GM21360 (cell line): ENCODE data around the gene ARHGEF37.
A peak's percentile ranks its signal among the peaks of the same experiment; 100 is the strongest.
"Not testable (repeated sequence)": the region's sequence is repeated elsewhere in the genome, so short reads cannot be mapped to it uniquely, and the experiment has no call there.

Experiments used
- ATAC-seq: cut with Tn5 transposase; IDR thresholded peaks from one replicate; pipeline ENCODE4 v1.9.1; 2021; ENCODE audit warnings: mild to moderate bottlenecking, moderate library complexity; ENCODE audit not compliant: unreplicated experiment

The ARHGEF37 gene

GRCh38 chr5:149563466-149563865 is 17.8 kb upstream of the ARHGEF37 start:
- no peak for ATAC-seq

GRCh38 chr5:149564542-149565140 is 16.7 kb upstream of the ARHGEF37 start:
- peak; percentile 85 for ATAC-seq

GRCh38 chr5:149567226-149567625 is 14.1 kb upstream of the ARHGEF37 start:
- no peak for ATAC-seq

- ATAC-seq, result no peak
Measured at GRCh38 chr5:149572170-149572569, 9.1 kb upstream of the ARHGEF37 start.

GRCh38 chr5:149572576-149573231 is 8.6 kb upstream of the ARHGEF37 start:
- ATAC-seq, result no peak

GRCh38 chr5:149575131-149575530 is 6.2 kb upstream of the ARHGEF37 start:
- no peak for ATAC-seq

GRCh38 chr5:149576021-149576420 is 5.3 kb upstream of the ARHGEF37 start:
- no peak for ATAC-seq

- no peak for ATAC-seq
Measured at GRCh38 chr5:149578896-149579295, 2.4 kb upstream of the ARHGEF37 start.

GRCh38 chr5:149580808-149581191 is 498 bp upstream of the ARHGEF37 start:
- peak; percentile 12 for ATAC-seq

- no peak for ATAC-seq
Measured at GRCh38 chr5:149581931-149582768, 852 bp downstream of the ARHGEF37 start.

GRCh38 chr5:149583394-149583793 is 2.1 kb downstream of the ARHGEF37 start:
- no peak for ATAC-seq

- ATAC-seq, result no peak
Measured at GRCh38 chr5:149584121-149584520, 2.8 kb downstream of the ARHGEF37 start.

GRCh38 chr5:149585910-149586309 is 4.6 kb downstream of the ARHGEF37 start:
- ATAC-seq, result no peak

- ATAC-seq, result no peak
Measured at GRCh38 chr5:149586708-149587318, 5.5 kb downstream of the ARHGEF37 start.

GRCh38 chr5:149588936-149589335 is 7.6 kb downstream of the ARHGEF37 start:
- no peak for ATAC-seq

GRCh38 chr5:149593370-149593769 is 12.1 kb downstream of the ARHGEF37 start:
- no peak for ATAC-seq

GRCh38 chr5:149594206-149594895 is 13.1 kb downstream of the ARHGEF37 start:
- no peak for ATAC-seq

- ATAC-seq, result not testable (repeated sequence)
Measured at GRCh38 chr5:149595105-149595504, 13.8 kb downstream of the ARHGEF37 start.

- no peak for ATAC-seq
Measured at GRCh38 chr5:149596712-149597111, 15.4 kb downstream of the ARHGEF37 start.

GRCh38 chr5:149597618-149598017 is 16.3 kb downstream of the ARHGEF37 start:
- ATAC-seq, result no peak

- ATAC-seq, result not testable (repeated sequence)
Measured at GRCh38 chr5:149598234-149598633, 16.9 kb downstream of the ARHGEF37 start.
